Smooth muscle cell (in vitro differentiated cells): ENCODE data around the gene TATDN2. TPM values are rescaled to one million over a fixed set of nuclear protein-coding genes. Genes with fewer than 3 reads are reported as not detected.

Source experiments
- DNase-seq: peaks from one replicate; lab custom pipeline; 2025; ENCODE audit not compliant: unreplicated experiment; lab: John Stamatoyannopoulos, UW
- H2AFZ ChIP-seq: fragments of 200-600 bp; sonication (generic); 2 replicates; pipeline ENCODE4 v1.6.0; 2016; ENCODE audit warnings: antibody characterized with exemption, low read depth, mild to moderate bottlenecking
- H3F3A ChIP-seq: fragments of 200-600 bp; sonication (generic); 2 replicates; pipeline ENCODE4 v1.6.0; 2017; ENCODE audit warnings: antibody characterized with exemption, low read depth
- H3K27ac ChIP-seq: fragments of 200-600 bp; sonication (generic); 2 replicates; pipeline ENCODE4 v1.5.1; 2016; ENCODE audit warnings: low read depth, mild to moderate bottlenecking
- H3K27me3 ChIP-seq: fragments of 200-600 bp; sonication (generic); 2 replicates; pipeline ENCODE4 v1.6.1; 2016; ENCODE audit warnings: low read depth, mild to moderate bottlenecking
- H3K36me3 ChIP-seq: fragments of 200-600 bp; sonication (generic); 2 replicates; pipeline ENCODE4 v1.5.1; 2016; ENCODE audit warnings: low read depth
- H3K4me1 ChIP-seq: fragments of 200-600 bp; sonication (generic); 2 replicates; pipeline ENCODE4 v1.5.1; 2016; ENCODE audit warnings: low read depth
- H3K4me2 ChIP-seq: fragments of 200-600 bp; sonication (generic); 2 replicates; pipeline ENCODE4 v1.6.0; 2016; ENCODE audit warnings: mild to moderate bottlenecking
- H3K4me3 ChIP-seq: fragments of 200-600 bp; sonication (generic); 2 replicates; pipeline ENCODE4 v1.5.1; 2016; ENCODE audit warnings: mild to moderate bottlenecking
- H3K79me2 ChIP-seq: fragments of 200-600 bp; sonication (generic); 2 replicates; pipeline ENCODE4 v1.6.0; 2016; ENCODE audit warnings: low read depth, mild to moderate bottlenecking
- H3K9ac ChIP-seq: fragments of 200-600 bp; sonication (generic); 2 replicates; pipeline ENCODE4 v1.6.0; 2016; ENCODE audit warnings: low read depth
- H3K9me3 ChIP-seq: fragments of 200-600 bp; sonication (generic); replicated peaks from 2 replicates; pipeline ENCODE4 v1.5.1; 2016; ENCODE audit warnings: low read depth
- H4K20me1 ChIP-seq: fragments of 200-600 bp; sonication (generic); 2 replicates; pipeline ENCODE4 v1.6.0; 2016; ENCODE audit warnings: low read depth
- CTCF ChIP-seq: fragments of 200-600 bp; sonication (generic); IDR thresholded peaks from 2 replicates; pipeline ENCODE4 v1.5.1; 2017; ENCODE audit warnings: borderline replicate concordance, mild to moderate bottlenecking, antibody characterized with exemption; ENCODE audit not compliant: insufficient read depth, poor library complexity, severe bottlenecking
- WGBS: methylation state at CpG from one replicate; pipeline ENCODE4 v1.1.7; 2016; ENCODE audit warnings: low lambda C conversion rate; 5-methylcytosine and 5-hydroxymethylcytosine counted together
- polyA plus RNA-seq: library from polyadenylated mRNA; unstranded; fragments of >200 nt; fragmentation: Nextera tagmentation; extraction: Ambion mirVana; gene quantifications from 2 replicates; pipeline ENCODE4 v1.2.1, GENCODE V29; 2016
- total RNA-seq: library from RNA; depleted of rRNA; stranded (reverse); fragments of >200 nt; gene quantifications from 2 replicates; pipeline ENCODE4 v1.2.3, GENCODE V29; 2014

TATDN2 gene
- total and polyA plus RNA-seq, 2 experiments from 2014 or later = 3.3 to 23.6 TPM

- DNase-seq = no peak
- no peak overlapping the region for H2AFZ ChIP-seq
- H4K20me1 ChIP-seq = peaks cover 9% of the 10 kb centered on the region
- no peak overlapping the region for H3K4me2 ChIP-seq
- no peaks in the 10 kb centered on the region for H3K36me3 ChIP-seq
- no peak overlapping the region for H3K27ac ChIP-seq
- H3F3A ChIP-seq = peaks cover 13% of the 10 kb centered on the region
- no peak for TF ChIP-seq CTCF
- 77% methylated on average over 6 of the region's 6 CpGs for WGBS
- no peaks in the 10 kb centered on the region for H3K9me3 ChIP-seq
- peaks cover 10% of the 10 kb centered on the region for H3K79me2 ChIP-seq
- H3K27me3 ChIP-seq = no peaks in the 10 kb centered on the region
- no peak overlapping the region for H3K4me3 ChIP-seq
- peaks cover 13% of the 10 kb centered on the region for H3K4me1 ChIP-seq
- no peak overlapping the region for H3K9ac ChIP-seq
Observed at GRCh38 chr3:10245081-10245712, 3.1 kb upstream of the TATDN2 start.

GRCh38 chr3:10247679-10248183 lies 528 bp upstream of the TATDN2 start:
- H3K9me3 ChIP-seq = no peaks in the 10 kb centered on the region
- TF ChIP-seq CTCF = no peak
- peaks cover 33% of the 10 kb centered on the region for H3K79me2 ChIP-seq
- no peak overlapping the region for H3K27ac ChIP-seq
- no peaks in the 10 kb centered on the region for H3K36me3 ChIP-seq
- peaks cover 9% of the 10 kb centered on the region for H3F3A ChIP-seq
- whole genome bisulfite sequencing = 62% methylated on average over 14 of the region's 14 CpGs
- no peak for DNase-seq
- peak overlapping the region; percentile 60 for H3K4me3 ChIP-seq
- peak overlapping the region; percentile 87 for H3K4me2 ChIP-seq
- no peaks in the 10 kb centered on the region for H3K27me3 ChIP-seq
- peak overlapping the region; percentile 64 for H2AFZ ChIP-seq
- H3K9ac ChIP-seq = no peak overlapping the region
- peaks cover 29% of the 10 kb centered on the region for H4K20me1 ChIP-seq
- peaks cover 23% of the 10 kb centered on the region for H3K4me1 ChIP-seq

DNA sequence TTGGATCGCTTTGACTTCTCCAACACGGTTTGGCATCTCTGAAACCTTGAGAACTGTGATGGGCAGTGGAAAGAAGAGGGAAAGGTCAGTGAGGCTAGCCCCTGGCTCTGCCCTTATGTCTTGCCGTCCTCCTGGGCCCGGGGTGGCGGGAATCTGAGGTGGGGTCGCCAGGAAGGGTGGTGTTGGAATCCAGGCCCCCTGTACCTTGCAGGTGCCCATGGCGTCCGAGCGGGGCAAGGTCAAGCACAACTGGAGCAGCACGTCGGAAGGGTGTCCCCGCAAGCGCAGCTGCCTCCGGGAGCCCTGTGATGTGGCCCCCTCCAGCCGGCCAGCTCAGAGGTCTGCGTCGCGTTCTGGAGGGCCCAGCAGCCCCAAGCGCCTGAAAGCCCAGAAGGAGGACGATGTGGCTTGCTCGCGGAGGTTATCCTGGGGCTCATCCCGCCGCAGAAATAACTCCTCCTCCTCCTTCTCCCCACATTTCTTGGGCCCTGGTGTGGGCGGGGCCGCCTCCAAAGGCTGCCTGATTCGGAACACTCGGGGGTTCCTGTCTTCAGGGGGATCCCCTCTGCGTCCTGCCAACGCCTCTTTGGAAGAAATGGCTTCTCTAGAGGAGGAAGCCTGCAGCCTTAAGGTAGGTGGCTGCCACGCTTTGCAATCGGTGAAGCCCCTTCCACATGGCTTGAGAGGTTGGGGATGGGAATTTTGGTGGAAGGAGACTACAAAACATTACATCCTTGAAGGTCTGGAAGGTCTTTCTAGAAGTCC lies 907 bp downstream of the TATDN2 start:
- no peak for TF ChIP-seq CTCF
- H2AFZ ChIP-seq = peak overlapping the region; percentile 64
- H3K4me1 ChIP-seq = peaks cover 23% of the 10 kb centered on the region
- peaks cover 41% of the 10 kb centered on the region for H4K20me1 ChIP-seq
- peaks cover 9% of the 10 kb centered on the region for H3F3A ChIP-seq
- H3K36me3 ChIP-seq = no peaks in the 10 kb centered on the region
- no peak for DNase-seq
- peaks cover 37% of the 10 kb centered on the region for H3K79me2 ChIP-seq
- H3K9me3 ChIP-seq = no peaks in the 10 kb centered on the region
- peak overlapping the region; percentile 60 for H3K4me3 ChIP-seq
- WGBS = under 1% methylated on average over 30 of the region's 32 CpGs
- peak overlapping the region; percentile 87 for H3K4me2 ChIP-seq
- no peaks in the 10 kb centered on the region for H3K27me3 ChIP-seq
- H3K9ac ChIP-seq = peak overlapping the region; percentile 64
- peak overlapping the region; percentile 10 for H3K27ac ChIP-seq
